ENCODE data around the gene NTM. TPM values are rescaled to one million over a fixed set of nuclear protein-coding genes. Genes with fewer than 3 reads are reported as not detected.

The NTM gene
- total RNA-seq, 1 experiment from 2014 or later = 16.4 TPM

DNA sequence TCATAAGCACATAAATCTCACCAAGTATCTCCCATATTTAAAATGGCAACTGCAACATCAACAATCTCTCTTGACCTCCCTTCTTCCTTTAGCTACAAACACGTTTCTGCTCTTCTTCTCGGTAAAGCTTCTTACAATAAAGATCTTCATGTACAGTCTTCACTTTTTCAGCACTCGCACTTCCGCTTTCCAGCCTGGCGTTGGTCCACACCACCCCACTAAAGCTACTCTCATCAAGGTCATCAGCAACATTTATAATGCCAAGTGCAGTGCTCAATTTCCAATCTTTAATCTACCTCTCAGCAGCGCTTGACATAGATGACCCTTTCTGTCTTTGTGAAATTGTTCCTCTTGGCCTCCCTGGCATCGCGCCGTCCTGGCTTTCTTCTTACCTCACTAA, 33.6 kb downstream of the NTM start:
- Mint-ChIP-seq H3K27me3 (ENCODE audit: low read depth) (no peaks in the 10 kb centered on the region), H3K27ac (no peak overlapping the region), H3K9me3 (no peaks in the 10 kb centered on the region), H3K36me3 (no peaks in the 10 kb centered on the region), H3K4me3 (no peak overlapping the region), H3K4me1 (peaks cover 8% of the 10 kb centered on the region)
- DNase-seq (ENCODE audit: low spot score) (no peak), ATAC-seq (no peak)
- ChIA-PET CTCF (no interaction called here), POLR2A (no interaction called here)
- TF ChIP-seq JUN (CRISPR knock-in tag; IDR thresholded peaks at IDR 0.05) (no peak), TEAD1 (CRISPR knock-in tag; IDR thresholded peaks at IDR 0.05) (no peak), CREB1 (CRISPR knock-in tag; IDR thresholded peaks at IDR 0.05) (no peak), CREM (CRISPR knock-in tag; IDR thresholded peaks at IDR 0.05) (no peak), HMGA2 (CRISPR knock-in tag; IDR thresholded peaks at IDR 0.05) (no peak), ZNF671 (CRISPR knock-in tag; IDR thresholded peaks at IDR 0.05) (no peak), NR1H2 (CRISPR knock-in tag; IDR thresholded peaks at IDR 0.05) (no peak), NR3C1 (CRISPR knock-in tag; conservative IDR thresholded peaks at IDR 0.05; ENCODE audit: low read depth) (no peak), NR2C2 (CRISPR knock-in tag; IDR thresholded peaks at IDR 0.05) (no peak), RELA (CRISPR knock-in tag; IDR thresholded peaks at IDR 0.05; ENCODE audit: borderline replicate concordance) (no peak), ZNF232 (CRISPR knock-in tag; IDR thresholded peaks at IDR 0.05) (no peak), FOXP1 (CRISPR knock-in tag; IDR thresholded peaks at IDR 0.05; ENCODE audit: borderline replicate concordance) (no peak), ZNF423 (CRISPR knock-in tag; IDR thresholded peaks at IDR 0.05) (no peak), OVOL2 (CRISPR knock-in tag; IDR thresholded peaks at IDR 0.05; ENCODE audit: borderline replicate concordance) (no peak)
- TF ChIP-seq, protein P1, sequence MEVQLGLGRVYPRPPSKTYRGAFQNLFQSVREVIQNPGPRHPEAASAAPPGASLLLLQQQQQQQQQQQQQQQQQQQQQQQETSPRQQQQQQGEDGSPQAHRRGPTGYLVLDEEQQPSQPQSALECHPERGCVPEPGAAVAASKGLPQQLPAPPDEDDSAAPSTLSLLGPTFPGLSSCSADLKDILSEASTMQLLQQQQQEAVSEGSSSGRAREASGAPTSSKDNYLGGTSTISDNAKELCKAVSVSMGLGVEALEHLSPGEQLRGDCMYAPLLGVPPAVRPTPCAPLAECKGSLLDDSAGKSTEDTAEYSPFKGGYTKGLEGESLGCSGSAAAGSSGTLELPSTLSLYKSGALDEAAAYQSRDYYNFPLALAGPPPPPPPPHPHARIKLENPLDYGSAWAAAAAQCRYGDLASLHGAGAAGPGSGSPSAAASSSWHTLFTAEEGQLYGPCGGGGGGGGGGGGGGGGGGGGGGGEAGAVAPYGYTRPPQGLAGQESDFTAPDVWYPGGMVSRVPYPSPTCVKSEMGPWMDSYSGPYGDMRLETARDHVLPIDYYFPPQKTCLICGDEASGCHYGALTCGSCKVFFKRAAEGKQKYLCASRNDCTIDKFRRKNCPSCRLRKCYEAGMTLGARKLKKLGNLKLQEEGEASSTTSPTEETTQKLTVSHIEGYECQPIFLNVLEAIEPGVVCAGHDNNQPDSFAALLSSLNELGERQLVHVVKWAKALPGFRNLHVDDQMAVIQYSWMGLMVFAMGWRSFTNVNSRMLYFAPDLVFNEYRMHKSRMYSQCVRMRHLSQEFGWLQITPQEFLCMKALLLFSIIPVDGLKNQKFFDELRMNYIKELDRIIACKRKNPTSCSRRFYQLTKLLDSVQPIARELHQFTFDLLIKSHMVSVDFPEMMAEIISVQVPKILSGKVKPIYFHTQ (CRISPR knock-in tag; IDR thresholded peaks at IDR 0.05) = no peak
- TF ChIP-seq, protein P2, sequence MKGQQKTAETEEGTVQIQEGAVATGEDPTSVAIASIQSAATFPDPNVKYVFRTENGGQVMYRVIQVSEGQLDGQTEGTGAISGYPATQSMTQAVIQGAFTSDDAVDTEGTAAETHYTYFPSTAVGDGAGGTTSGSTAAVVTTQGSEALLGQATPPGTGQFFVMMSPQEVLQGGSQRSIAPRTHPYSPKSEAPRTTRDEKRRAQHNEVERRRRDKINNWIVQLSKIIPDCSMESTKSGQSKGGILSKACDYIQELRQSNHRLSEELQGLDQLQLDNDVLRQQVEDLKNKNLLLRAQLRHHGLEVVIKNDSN (CRISPR knock-in tag; IDR thresholded peaks at IDR 0.05) = no peak

DNA sequence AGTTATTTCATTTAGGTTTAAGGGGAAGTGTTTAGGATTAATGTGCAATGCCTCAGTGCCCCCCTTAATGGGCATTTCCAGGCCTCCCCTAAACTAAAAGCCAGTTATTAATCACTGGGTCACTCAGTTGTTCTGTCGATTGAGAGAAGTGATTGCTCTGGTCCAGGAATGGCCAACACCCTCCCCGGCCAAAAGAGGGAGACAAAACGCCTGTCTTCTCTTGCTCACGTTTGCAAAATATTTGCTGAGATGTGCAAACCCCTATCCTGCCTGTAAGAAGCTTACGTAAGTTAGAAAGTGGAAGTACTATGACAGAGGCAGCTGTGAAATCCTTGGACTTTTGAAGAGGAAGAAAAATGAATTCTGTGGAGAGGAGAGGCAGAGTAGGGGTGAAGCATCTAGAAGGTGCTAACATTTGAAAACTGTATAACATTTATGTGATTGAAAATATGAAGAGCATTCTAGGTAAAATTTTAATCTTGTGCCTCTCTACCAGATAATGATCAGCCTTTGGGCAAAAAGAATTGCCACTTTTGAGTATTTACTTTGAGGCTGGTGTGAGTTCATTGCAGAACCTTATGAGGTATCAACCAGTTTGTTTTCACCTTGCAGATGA, 37.7 kb downstream of the NTM start:
- DNase-seq (ENCODE audit: low spot score) (peak; percentile 55), ATAC-seq (peak; percentile 83)
- no peaks in the 10 kb centered on the region for H3K36me3 Mint-ChIP-seq
- no peak overlapping the region for H3K4me3 Mint-ChIP-seq
- ChIA-PET CTCF (interaction anchor here (0.6 to 2.2 kb wide), 20 partner anchors 9 to 345 kb away, joined by 3 to 15 read pairs (median 4); no protein-coding TSS in a partner anchor), POLR2A (no interaction called here)
- TF ChIP-seq, protein P3, sequence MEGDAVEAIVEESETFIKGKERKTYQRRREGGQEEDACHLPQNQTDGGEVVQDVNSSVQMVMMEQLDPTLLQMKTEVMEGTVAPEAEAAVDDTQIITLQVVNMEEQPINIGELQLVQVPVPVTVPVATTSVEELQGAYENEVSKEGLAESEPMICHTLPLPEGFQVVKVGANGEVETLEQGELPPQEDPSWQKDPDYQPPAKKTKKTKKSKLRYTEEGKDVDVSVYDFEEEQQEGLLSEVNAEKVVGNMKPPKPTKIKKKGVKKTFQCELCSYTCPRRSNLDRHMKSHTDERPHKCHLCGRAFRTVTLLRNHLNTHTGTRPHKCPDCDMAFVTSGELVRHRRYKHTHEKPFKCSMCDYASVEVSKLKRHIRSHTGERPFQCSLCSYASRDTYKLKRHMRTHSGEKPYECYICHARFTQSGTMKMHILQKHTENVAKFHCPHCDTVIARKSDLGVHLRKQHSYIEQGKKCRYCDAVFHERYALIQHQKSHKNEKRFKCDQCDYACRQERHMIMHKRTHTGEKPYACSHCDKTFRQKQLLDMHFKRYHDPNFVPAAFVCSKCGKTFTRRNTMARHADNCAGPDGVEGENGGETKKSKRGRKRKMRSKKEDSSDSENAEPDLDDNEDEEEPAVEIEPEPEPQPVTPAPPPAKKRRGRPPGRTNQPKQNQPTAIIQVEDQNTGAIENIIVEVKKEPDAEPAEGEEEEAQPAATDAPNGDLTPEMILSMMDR (IDR thresholded peaks at IDR 0.05) = peak; percentile 24; the same call in 1 of the 2 replicates
- TF ChIP-seq, protein P4, sequence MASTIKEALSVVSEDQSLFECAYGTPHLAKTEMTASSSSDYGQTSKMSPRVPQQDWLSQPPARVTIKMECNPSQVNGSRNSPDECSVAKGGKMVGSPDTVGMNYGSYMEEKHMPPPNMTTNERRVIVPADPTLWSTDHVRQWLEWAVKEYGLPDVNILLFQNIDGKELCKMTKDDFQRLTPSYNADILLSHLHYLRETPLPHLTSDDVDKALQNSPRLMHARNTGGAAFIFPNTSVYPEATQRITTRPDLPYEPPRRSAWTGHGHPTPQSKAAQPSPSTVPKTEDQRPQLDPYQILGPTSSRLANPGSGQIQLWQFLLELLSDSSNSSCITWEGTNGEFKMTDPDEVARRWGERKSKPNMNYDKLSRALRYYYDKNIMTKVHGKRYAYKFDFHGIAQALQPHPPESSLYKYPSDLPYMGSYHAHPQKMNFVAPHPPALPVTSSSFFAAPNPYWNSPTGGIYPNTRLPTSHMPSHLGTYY (CRISPR knock-in tag; IDR thresholded peaks at IDR 0.05) = no peak
- no peak overlapping the region for H3K27ac Mint-ChIP-seq
- H3K4me1 Mint-ChIP-seq = peaks cover 14% of the 10 kb centered on the region
- no peaks in the 10 kb centered on the region for H3K27me3 Mint-ChIP-seq (ENCODE audit: low read depth)
- H3K9me3 Mint-ChIP-seq = no peaks in the 10 kb centered on the region
